IPS-18c (cell line): Measurements from ENCODE around the gene BTK.
A peak's percentile ranks its signal among the peaks of the same experiment; 100 is the strongest.

Source experiments
- H3K4me3 ChIP-seq: 2 replicates; pipeline ENCODE4 v1.7.0; 2013; ENCODE audit warnings: low read depth, mild to moderate bottlenecking, low read length, moderate library complexity; ENCODE audit not compliant: insufficient read depth
- H3K9me3 ChIP-seq: one replicate; pipeline ENCODE4 v1.6.1; 2013; ENCODE audit warnings: mild to moderate bottlenecking, low read length, moderate library complexity; ENCODE audit not compliant: control insufficient read depth, insufficient read depth

The BTK gene

GRCh38 chrX:101385795-101386541 lies at the start of gene BTK:
Gene BTK, minus strand, starts transcription at chrX:101386191. Its CDS starts 10,907 bp downstream, at chrX:101375284.
- H3K9me3 ChIP-seq = peaks cover 2% of the 10 kb centered on the region
- no peak within 1 kb of the TSS for H3K4me3 ChIP-seq

GRCh38 chrX:101430457-101431078 lies 44.6 kb upstream of the BTK start:
- Histone ChIP-seq H3K9me3 (peaks cover 3% of the 10 kb centered on the region), H3K4me3 (no peak overlapping the region)

GRCh38 chrX:101429934-101430333 lies 43.9 kb upstream of the BTK start:
- peaks cover 3% of the 10 kb centered on the region for H3K9me3 ChIP-seq
- no peak overlapping the region for H3K4me3 ChIP-seq

- H3K4me3 ChIP-seq = no peak overlapping the region
- peaks cover 3% of the 10 kb centered on the region for H3K9me3 ChIP-seq
Observed at GRCh38 chrX:101427954-101428353, 42.0 kb upstream of the BTK start.

- no peak overlapping the region for H3K4me3 ChIP-seq
- H3K9me3 ChIP-seq = no peaks in the 10 kb centered on the region
Observed at GRCh38 chrX:101419489-101419888, 33.5 kb upstream of the BTK start.

GRCh38 chrX:101417981-101418841 lies 32.2 kb upstream of the BTK start:
- Histone ChIP-seq H3K4me3 (peak overlapping the region; percentile 59), H3K9me3 (no peaks in the 10 kb centered on the region)

- Histone ChIP-seq H3K9me3 (no peaks in the 10 kb centered on the region), H3K4me3 (no peak overlapping the region)
Observed at GRCh38 chrX:101417190-101417589, 31.2 kb upstream of the BTK start.

- Histone ChIP-seq H3K4me3 (no peak overlapping the region), H3K9me3 (no peaks in the 10 kb centered on the region)
Observed at GRCh38 chrX:101416691-101417090, 30.7 kb upstream of the BTK start.

GRCh38 chrX:101415180-101416145 lies 29.5 kb upstream of the BTK start:
- H3K9me3 ChIP-seq = no peaks in the 10 kb centered on the region
- no peak overlapping the region for H3K4me3 ChIP-seq

GRCh38 chrX:101411984-101412383 lies 26.0 kb upstream of the BTK start:
- Histone ChIP-seq H3K9me3 (no peaks in the 10 kb centered on the region), H3K4me3 (no peak overlapping the region)

- Histone ChIP-seq H3K9me3 (no peaks in the 10 kb centered on the region), H3K4me3 (no peak overlapping the region)
Observed at GRCh38 chrX:101410461-101410860, 24.5 kb upstream of the BTK start.

- H3K4me3 ChIP-seq = peak overlapping the region; percentile 72
- no peaks in the 10 kb centered on the region for H3K9me3 ChIP-seq
Observed at GRCh38 chrX:101409043-101409442, 23.1 kb upstream of the BTK start.

- peak overlapping the region; percentile 72 for H3K4me3 ChIP-seq
- no peaks in the 10 kb centered on the region for H3K9me3 ChIP-seq
Observed at GRCh38 chrX:101408532-101408841, 22.5 kb upstream of the BTK start.

- Histone ChIP-seq H3K4me3 (peak within 1 kb of the TSS; percentile 72), H3K9me3 (no peaks in the 10 kb centered on the region)
Observed at GRCh38 chrX:101407748-101408531, 21.9 kb upstream of the BTK start, which contains the start of the genes GLA and HNRNPH2. Gene GLA, minus strand, starts transcription at chrX:101407925. Its CDS starts 22 bp downstream, at chrX:101407903. Gene HNRNPH2, plus strand, starts transcription at chrX:101408222. Its CDS starts 3,767 bp downstream, at chrX:101411989.

- peak overlapping the region; percentile 71 for H3K4me3 ChIP-seq
- no peaks in the 10 kb centered on the region for H3K9me3 ChIP-seq
Observed at GRCh38 chrX:101407167-101407747, 21.3 kb upstream of the BTK start.

- no peaks in the 10 kb centered on the region for H3K9me3 ChIP-seq
- no peak overlapping the region for H3K4me3 ChIP-seq
Observed at GRCh38 chrX:101399825-101400224, 13.8 kb upstream of the BTK start.
